Measurements from ENCODE around the gene MICA.
A peak's percentile ranks its signal among the peaks of the same experiment; 100 is the strongest.

DNA sequence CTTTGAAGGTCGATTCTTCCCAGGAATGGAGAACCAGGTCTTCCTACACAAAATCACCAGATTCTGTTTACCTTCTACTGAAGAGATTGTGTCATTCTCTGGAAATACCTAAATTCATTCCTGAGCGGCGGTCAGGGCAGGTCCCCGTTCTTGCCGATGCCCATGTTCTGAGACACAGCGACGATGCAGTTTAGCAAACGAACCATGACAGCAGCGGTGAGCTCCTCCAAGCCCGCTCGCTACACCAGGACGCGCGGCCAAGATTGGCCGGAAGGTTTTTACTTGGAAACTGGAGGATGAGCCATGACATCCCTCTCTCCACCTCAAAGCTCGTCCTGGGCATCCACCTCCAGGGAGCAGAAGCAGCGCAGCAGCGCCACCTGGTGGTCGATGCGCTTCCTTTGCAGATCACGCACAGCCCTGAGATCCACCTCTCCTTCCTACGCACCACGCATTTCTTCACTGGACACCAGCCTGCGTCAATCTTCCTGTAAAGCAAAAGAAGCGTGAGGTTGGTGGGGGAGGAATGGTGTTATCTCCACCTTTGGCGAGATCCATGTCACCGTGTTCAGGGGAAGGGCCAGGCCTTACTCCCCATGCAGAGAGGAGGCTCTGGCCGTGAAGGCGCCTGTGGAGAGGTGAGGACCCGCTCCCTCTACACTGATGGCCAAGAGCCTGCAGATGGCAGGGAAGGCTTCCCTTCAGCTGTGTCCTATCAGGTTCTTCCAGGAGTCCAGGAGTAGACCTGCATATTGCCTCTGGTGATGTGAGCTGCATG is 36.5 kb upstream of the MICA start:
- TF ChIP-seq, protein P1, sequence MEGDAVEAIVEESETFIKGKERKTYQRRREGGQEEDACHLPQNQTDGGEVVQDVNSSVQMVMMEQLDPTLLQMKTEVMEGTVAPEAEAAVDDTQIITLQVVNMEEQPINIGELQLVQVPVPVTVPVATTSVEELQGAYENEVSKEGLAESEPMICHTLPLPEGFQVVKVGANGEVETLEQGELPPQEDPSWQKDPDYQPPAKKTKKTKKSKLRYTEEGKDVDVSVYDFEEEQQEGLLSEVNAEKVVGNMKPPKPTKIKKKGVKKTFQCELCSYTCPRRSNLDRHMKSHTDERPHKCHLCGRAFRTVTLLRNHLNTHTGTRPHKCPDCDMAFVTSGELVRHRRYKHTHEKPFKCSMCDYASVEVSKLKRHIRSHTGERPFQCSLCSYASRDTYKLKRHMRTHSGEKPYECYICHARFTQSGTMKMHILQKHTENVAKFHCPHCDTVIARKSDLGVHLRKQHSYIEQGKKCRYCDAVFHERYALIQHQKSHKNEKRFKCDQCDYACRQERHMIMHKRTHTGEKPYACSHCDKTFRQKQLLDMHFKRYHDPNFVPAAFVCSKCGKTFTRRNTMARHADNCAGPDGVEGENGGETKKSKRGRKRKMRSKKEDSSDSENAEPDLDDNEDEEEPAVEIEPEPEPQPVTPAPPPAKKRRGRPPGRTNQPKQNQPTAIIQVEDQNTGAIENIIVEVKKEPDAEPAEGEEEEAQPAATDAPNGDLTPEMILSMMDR (IDR thresholded peaks at IDR 0.05; ENCODE audit: insufficient read depth, low read length, poor library complexity, severe bottlenecking): peak; percentile 99
- TF ChIP-seq EZH2phosphoT487 (conservative IDR thresholded peaks at IDR 0.05; ENCODE audit: low read length): no peak
